Measurements from ENCODE around the gene DLG2.

DNA sequence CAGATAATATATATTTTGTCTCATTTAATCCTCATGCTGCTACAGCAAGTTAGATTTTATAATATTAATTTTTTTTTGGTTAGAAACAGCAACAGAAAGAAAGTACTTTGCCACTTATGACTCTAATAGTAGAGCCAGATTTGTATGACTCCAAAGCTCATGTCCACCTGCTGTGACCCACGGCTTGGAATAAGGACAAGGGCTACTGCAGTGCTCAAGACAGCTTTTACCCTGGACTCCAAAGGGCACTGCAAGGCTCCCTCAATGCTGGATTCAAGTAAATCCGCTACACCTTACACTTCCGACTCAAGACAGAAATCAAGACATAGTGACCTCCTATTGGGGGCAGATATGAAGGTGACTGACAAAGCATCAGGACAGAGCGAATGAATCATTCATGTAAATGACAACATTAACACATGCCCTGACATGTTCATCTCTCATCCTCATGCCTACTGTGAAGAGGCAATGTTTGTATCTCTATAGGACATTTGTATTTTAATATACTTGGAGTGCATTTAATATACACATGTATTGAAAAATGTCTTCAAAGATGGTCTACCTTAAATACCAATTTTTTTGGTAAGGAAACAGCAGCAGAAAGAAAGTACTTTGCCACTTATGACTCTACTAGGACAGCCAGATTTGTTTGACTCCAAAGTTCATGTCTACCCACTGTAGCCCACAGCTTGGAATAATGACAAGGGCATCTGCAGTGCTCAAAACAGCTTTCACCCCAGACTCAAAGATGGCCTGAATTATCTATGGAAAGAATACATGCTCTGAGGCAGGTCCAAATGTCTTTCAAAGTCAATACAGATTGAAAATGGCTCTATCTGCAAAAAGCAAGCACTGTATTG lies 1965.4 kb downstream of the DLG2 start:
- TF ChIP-seq ZNF263 (CRISPR knock-in tag; IDR thresholded peaks at IDR 0.05; ENCODE audit: borderline replicate concordance) (no peak), BHLHE40 (IDR thresholded peaks at IDR 0.05; ENCODE audit: low read length) (no peak), SRSF3 (IDR thresholded peaks at IDR 0.05; ENCODE audit: insufficient read depth, low read length) (no peak), EP300 (IDR thresholded peaks at IDR 0.05; ENCODE audit: low read length) (no peak), SP2 (IDR thresholded peaks at IDR 0.05; ENCODE audit: extremely low read depth, low read depth, low read length, poor library complexity, severe bottlenecking) (no peak), ZBTB8A (IDR thresholded peaks at IDR 0.05; ENCODE audit: partially characterized antibody) (no peak), CBX3 (IDR thresholded peaks at IDR 0.05; ENCODE audit: borderline replicate concordance in 1 of 2, low read length in 2 of 2) (no peak)
- TF ChIP-seq, protein P1, sequence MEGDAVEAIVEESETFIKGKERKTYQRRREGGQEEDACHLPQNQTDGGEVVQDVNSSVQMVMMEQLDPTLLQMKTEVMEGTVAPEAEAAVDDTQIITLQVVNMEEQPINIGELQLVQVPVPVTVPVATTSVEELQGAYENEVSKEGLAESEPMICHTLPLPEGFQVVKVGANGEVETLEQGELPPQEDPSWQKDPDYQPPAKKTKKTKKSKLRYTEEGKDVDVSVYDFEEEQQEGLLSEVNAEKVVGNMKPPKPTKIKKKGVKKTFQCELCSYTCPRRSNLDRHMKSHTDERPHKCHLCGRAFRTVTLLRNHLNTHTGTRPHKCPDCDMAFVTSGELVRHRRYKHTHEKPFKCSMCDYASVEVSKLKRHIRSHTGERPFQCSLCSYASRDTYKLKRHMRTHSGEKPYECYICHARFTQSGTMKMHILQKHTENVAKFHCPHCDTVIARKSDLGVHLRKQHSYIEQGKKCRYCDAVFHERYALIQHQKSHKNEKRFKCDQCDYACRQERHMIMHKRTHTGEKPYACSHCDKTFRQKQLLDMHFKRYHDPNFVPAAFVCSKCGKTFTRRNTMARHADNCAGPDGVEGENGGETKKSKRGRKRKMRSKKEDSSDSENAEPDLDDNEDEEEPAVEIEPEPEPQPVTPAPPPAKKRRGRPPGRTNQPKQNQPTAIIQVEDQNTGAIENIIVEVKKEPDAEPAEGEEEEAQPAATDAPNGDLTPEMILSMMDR (IDR thresholded peaks at IDR 0.05 in 2 of 3, conservative IDR thresholded peaks at IDR 0.05 in 1 of 3; ENCODE audit: insufficient read depth in 2 of 3, low read depth in 1 of 3, low read length in 3 of 3), result no peak

All from K562 (cell line).